Suprapubic skin (tissue), 3 donors: ENCODE results near the gene FAM3A.

Source experiments
- CTCF ChIP-seq, 2 donors: fragments of 200-600 bp in 1 of 2; fragments of 450-650 bp in 1 of 2; sonication (generic) in 1 of 2; IDR thresholded peaks; one replicate each; pipeline ENCODE4 v1.5.1; 2016 to 2019; ENCODE audit warnings: antibody characterized with exemption in 2 of 2, mild to moderate bottlenecking in 1 of 2, moderate library complexity in 1 of 2
- EP300 ChIP-seq: sonication (generic); formaldehyde crosslinking; IDR thresholded peaks from one replicate; pipeline ENCODE4 v1.6.1; 2017; ENCODE audit warnings: antibody characterized with exemption

- TF ChIP-seq CTCF (IDR thresholded peaks at IDR 0.05) (peak; percentile 8 to 44), EP300 (no peak)
Observed at GRCh38 chrX:154526901-154527675, 11.1 kb upstream of the FAM3A start.
